ENCODE data around the gene LCLAT1.

LCLAT1 gene

GRCh38 chr2:30688956-30689401, 241.9 kb downstream of the LCLAT1 start:
- CTCF ChIA-PET, result interaction anchor here (0.8 to 2.7 kb wide), 5 partner anchors 13 to 524 kb away, joined by 3 to 10 read pairs (median 4); no protein-coding TSS in a partner anchor
- TF ChIP-seq ZNF292 (tag by site-specific recombination; IDR thresholded peaks at IDR 0.05; ENCODE audit: borderline replicate concordance, low read depth) (no peak), WT1 (tag by site-specific recombination; IDR thresholded peaks at IDR 0.05) (no peak), ZNF350 (tag by site-specific recombination; IDR thresholded peaks at IDR 0.05) (no peak)
- POLR2A ChIA-PET, result no interaction called here
- H3K27ac ChIP-seq (ENCODE audit: extremely low read depth, low read depth, low read length), result no peak overlapping the region
- no peak overlapping the region for H3K4me3 ChIP-seq (ENCODE audit: low read depth, low read length)
- H3K4me1 ChIP-seq (ENCODE audit: control insufficient read depth, insufficient read depth, low read length), result no peaks in the 10 kb centered on the region
- no peaks in the 10 kb centered on the region for H3K9me3 ChIP-seq (ENCODE audit: control insufficient read depth, insufficient read depth, low read depth, low read length)
- H3K36me3 ChIP-seq (ENCODE audit: control insufficient read depth in 2 of 2, insufficient read depth in 1 of 2, low read length in 2 of 2), result no peaks in the 10 kb centered on the region

- no peak for TF ChIP-seq REPIN1 (tag by site-specific recombination; IDR thresholded peaks at IDR 0.05; ENCODE audit: low read depth)
- TF ChIP-seq ZNF518A (tag by site-specific recombination; conservative IDR thresholded peaks at IDR 0.05; ENCODE audit: low read depth), result no peak
- no peak for TF ChIP-seq ZNF473 (tag by site-specific recombination; IDR thresholded peaks at IDR 0.05)
- no peak for TF ChIP-seq ZNF311 (tag by site-specific recombination; IDR thresholded peaks at IDR 0.05; ENCODE audit: borderline replicate concordance)
- TF ChIP-seq ZNF626 (tag by site-specific recombination; IDR thresholded peaks at IDR 0.05), result no peak
- TF ChIP-seq ZSCAN30 (tag by site-specific recombination; IDR thresholded peaks at IDR 0.05), result no peak
- TF ChIP-seq ZNF280D (tag by site-specific recombination; IDR thresholded peaks at IDR 0.05), result no peak
- no peak for TF ChIP-seq ZNF404 (tag by site-specific recombination; IDR thresholded peaks at IDR 0.05)
- no peak for TF ChIP-seq ZNF449 (tag by site-specific recombination; IDR thresholded peaks at IDR 0.05)
- no peak for TF ChIP-seq MEIS1 (CRISPR knock-in tag; IDR thresholded peaks at IDR 0.05; ENCODE audit: borderline replicate concordance)
- no peak for TF ChIP-seq ZNF558 (tag by site-specific recombination; IDR thresholded peaks at IDR 0.05)
- TF ChIP-seq KLF16 (tag by site-specific recombination; IDR thresholded peaks at IDR 0.05), result no peak
- TF ChIP-seq ZNF114 (tag by site-specific recombination; IDR thresholded peaks at IDR 0.05), result no peak
- TF ChIP-seq SP7 (tag by site-specific recombination; IDR thresholded peaks at IDR 0.05), result no peak
- TF ChIP-seq ZFHX2 (tag by site-specific recombination; conservative IDR thresholded peaks at IDR 0.05), result no peak
- no peak for TF ChIP-seq ZBTB26 (tag by site-specific recombination; optimal IDR thresholded peaks at IDR 0.05)
- no peak for TF ChIP-seq TCF7L2 (IDR thresholded peaks at IDR 0.05; ENCODE audit: borderline replicate concordance, low read depth, low read length)
- TF ChIP-seq BCL11A (tag by site-specific recombination; IDR thresholded peaks at IDR 0.05; ENCODE audit: low read depth), result no peak
- TF ChIP-seq ZNF707 (tag by site-specific recombination; IDR thresholded peaks at IDR 0.05), result no peak
- Histone ChIP-seq H3K4me3 (ENCODE audit: low read depth, low read length) (no peak overlapping the region), H3K4me1 (ENCODE audit: control insufficient read depth, insufficient read depth, low read length) (no peaks in the 10 kb centered on the region), H3K9me3 (ENCODE audit: control insufficient read depth, insufficient read depth, low read depth, low read length) (no peaks in the 10 kb centered on the region), H3K36me3 (ENCODE audit: control insufficient read depth in 2 of 2, insufficient read depth in 1 of 2, low read length in 2 of 2) (no peaks in the 10 kb centered on the region), H3K27ac (ENCODE audit: extremely low read depth, low read depth, low read length) (no peak overlapping the region)
- CTCF ChIA-PET, result interaction anchor here (0.9 to 2.7 kb wide), 2 partner anchors 22 to 525 kb away, joined by 9 to 10 read pairs; no protein-coding TSS in a partner anchor
- POLR2A ChIA-PET, result no interaction called here
These were observed 242.6 kb downstream of the LCLAT1 start for GRCh38 chr2:30689496-30690125.

Data from HEK293 (cell line).